ENCODE measurements around the gene TSPAN18. TPM values are rescaled to one million over a fixed set of nuclear protein-coding genes. Genes with fewer than 3 reads are reported as not detected.

Gene TSPAN18
- total RNA-seq, 1 donor from 2014 or later: 31.7 TPM

GRCh38 chr11:44681698-44682097 is 45.1 kb upstream of the TSPAN18 start:
- DNase-seq (ENCODE audit: low read depth): peak; percentile 56
- H2AFZ ChIP-seq (ENCODE audit: low read depth, low read length): no peak overlapping the region
- no peaks in the 10 kb centered on the region for H3K36me3 ChIP-seq (ENCODE audit: insufficient read depth, low read length)
- Mint-ChIP-seq H3K27me3 (ENCODE audit: low read depth, unreplicated experiment) (peaks cover 18% of the 10 kb centered on the region), H3K4me3 (ENCODE audit: unreplicated experiment) (no peak overlapping the region), H3K27ac (ENCODE audit: unreplicated experiment) (no peak overlapping the region), H3K9me3 (ENCODE audit: unreplicated experiment) (peaks cover 3% of the 10 kb centered on the region), H3K4me1 (ENCODE audit: low read depth, unreplicated experiment) (peaks cover 13% of the 10 kb centered on the region), H3K36me3 (ENCODE audit: low read depth, unreplicated experiment) (peaks cover 2% of the 10 kb centered on the region)
- no peaks in the 10 kb centered on the region for H4K20me1 ChIP-seq (ENCODE audit: insufficient read depth, low read length)
- H3K27ac ChIP-seq (ENCODE audit: low read depth, low read length): no peak overlapping the region
- H3K4me2 ChIP-seq (ENCODE audit: low read length): peak overlapping the region; percentile 7
- H3K9me3 ChIP-seq (ENCODE audit: insufficient read depth, low read depth, low read length): peaks cover 4% of the 10 kb centered on the region
- no peaks in the 10 kb centered on the region for H3K4me1 ChIP-seq (ENCODE audit: insufficient read depth, low read length)
- no peak overlapping the region for H3K4me3 ChIP-seq (ENCODE audit: insufficient read depth, low read depth, low read length)
- no peak overlapping the region for H3K9ac ChIP-seq (ENCODE audit: low read length)
- H3K27me3 ChIP-seq (ENCODE audit: insufficient read depth, low read length): peaks cover 2% of the 10 kb centered on the region
- TF ChIP-seq EZH2 (IDR thresholded peaks at IDR 0.05; ENCODE audit: insufficient read depth, low read length): no peak
- no peak for TF ChIP-seq CTCF (IDR thresholded peaks at IDR 0.05; ENCODE audit: insufficient read depth, low read depth, low read length)
- FAIRE-seq: no peak
- H3K79me2 ChIP-seq (ENCODE audit: insufficient read depth, low read length): no peaks in the 10 kb centered on the region

- TF ChIP-seq EZH2 (IDR thresholded peaks at IDR 0.05; ENCODE audit: insufficient read depth, low read length) (no peak), CTCF (IDR thresholded peaks at IDR 0.05; ENCODE audit: insufficient read depth, low read depth, low read length) (no peak)
- Histone ChIP-seq H3K4me1 (ENCODE audit: insufficient read depth, low read length) (no peaks in the 10 kb centered on the region), H3K36me3 (ENCODE audit: insufficient read depth, low read length) (no peaks in the 10 kb centered on the region), H2AFZ (ENCODE audit: low read depth, low read length) (no peak overlapping the region), H3K27me3 (ENCODE audit: insufficient read depth, low read length) (peaks cover 24% of the 10 kb centered on the region), H3K4me2 (ENCODE audit: low read length) (no peak overlapping the region), H4K20me1 (ENCODE audit: insufficient read depth, low read length) (no peaks in the 10 kb centered on the region), H3K79me2 (ENCODE audit: insufficient read depth, low read length) (no peaks in the 10 kb centered on the region), H3K9me3 (ENCODE audit: insufficient read depth, low read depth, low read length) (peaks cover 4% of the 10 kb centered on the region), H3K27ac (ENCODE audit: low read depth, low read length) (no peak overlapping the region), H3K4me3 (ENCODE audit: insufficient read depth, low read depth, low read length) (no peak overlapping the region), H3K9ac (ENCODE audit: low read length) (no peak overlapping the region)
- FAIRE-seq (no peak), DNase-seq (ENCODE audit: low read depth) (no peak)
- Mint-ChIP-seq H3K27ac (ENCODE audit: unreplicated experiment) (no peak overlapping the region), H3K4me1 (ENCODE audit: low read depth, unreplicated experiment) (peaks cover 13% of the 10 kb centered on the region), H3K9me3 (ENCODE audit: unreplicated experiment) (peaks cover 6% of the 10 kb centered on the region), H3K4me3 (ENCODE audit: unreplicated experiment) (no peak overlapping the region), H3K36me3 (ENCODE audit: low read depth, unreplicated experiment) (no peaks in the 10 kb centered on the region), H3K27me3 (ENCODE audit: low read depth, unreplicated experiment) (peaks cover 30% of the 10 kb centered on the region)
These were observed 41.9 kb upstream of the TSPAN18 start for GRCh38 chr11:44684859-44685281.

GRCh38 chr11:44687388-44687787 is 39.4 kb upstream of the TSPAN18 start:
- H3K4me1 Mint-ChIP-seq (ENCODE audit: low read depth, unreplicated experiment): peaks cover under 1% of the 10 kb centered on the region
- H3K27ac ChIP-seq (ENCODE audit: low read depth, low read length): no peak overlapping the region
- peaks cover 24% of the 10 kb centered on the region for H3K27me3 ChIP-seq (ENCODE audit: insufficient read depth, low read length)
- no peaks in the 10 kb centered on the region for H3K36me3 ChIP-seq (ENCODE audit: insufficient read depth, low read length)
- no peaks in the 10 kb centered on the region for H3K36me3 Mint-ChIP-seq (ENCODE audit: low read depth, unreplicated experiment)
- peaks cover 44% of the 10 kb centered on the region for H3K27me3 Mint-ChIP-seq (ENCODE audit: low read depth, unreplicated experiment)
- H3K9me3 ChIP-seq (ENCODE audit: insufficient read depth, low read depth, low read length): peaks cover 4% of the 10 kb centered on the region
- no peak for TF ChIP-seq CTCF (IDR thresholded peaks at IDR 0.05; ENCODE audit: insufficient read depth, low read depth, low read length)
- TF ChIP-seq EZH2 (IDR thresholded peaks at IDR 0.05; ENCODE audit: insufficient read depth, low read length): no peak
- FAIRE-seq (no peak), DNase-seq (ENCODE audit: low read depth) (no peak)
- H3K4me2 ChIP-seq (ENCODE audit: low read length): no peak overlapping the region
- H2AFZ ChIP-seq (ENCODE audit: low read depth, low read length): no peak overlapping the region
- H3K27ac Mint-ChIP-seq (ENCODE audit: unreplicated experiment): no peak overlapping the region
- peaks cover 8% of the 10 kb centered on the region for H3K9me3 Mint-ChIP-seq (ENCODE audit: unreplicated experiment)
- no peaks in the 10 kb centered on the region for H4K20me1 ChIP-seq (ENCODE audit: insufficient read depth, low read length)
- no peaks in the 10 kb centered on the region for H3K4me1 ChIP-seq (ENCODE audit: insufficient read depth, low read length)
- H3K9ac ChIP-seq (ENCODE audit: low read length): no peak overlapping the region
- H3K79me2 ChIP-seq (ENCODE audit: insufficient read depth, low read length): no peaks in the 10 kb centered on the region
- no peak overlapping the region for H3K4me3 Mint-ChIP-seq (ENCODE audit: unreplicated experiment)
- no peak overlapping the region for H3K4me3 ChIP-seq (ENCODE audit: insufficient read depth, low read depth, low read length)
